ENCODE measurements around the gene PCDHB15. TPM values are rescaled to one million over a fixed set of nuclear protein-coding genes. Genes with fewer than 3 reads are reported as not detected.
"Not testable (repeated sequence)": the region's sequence is repeated elsewhere in the genome, so short reads cannot be mapped to it uniquely, and the experiment has no call there.

PCDHB15 gene
- total RNA-seq, 1 experiment from 2014 or later, result 0.91 TPM

DNA sequence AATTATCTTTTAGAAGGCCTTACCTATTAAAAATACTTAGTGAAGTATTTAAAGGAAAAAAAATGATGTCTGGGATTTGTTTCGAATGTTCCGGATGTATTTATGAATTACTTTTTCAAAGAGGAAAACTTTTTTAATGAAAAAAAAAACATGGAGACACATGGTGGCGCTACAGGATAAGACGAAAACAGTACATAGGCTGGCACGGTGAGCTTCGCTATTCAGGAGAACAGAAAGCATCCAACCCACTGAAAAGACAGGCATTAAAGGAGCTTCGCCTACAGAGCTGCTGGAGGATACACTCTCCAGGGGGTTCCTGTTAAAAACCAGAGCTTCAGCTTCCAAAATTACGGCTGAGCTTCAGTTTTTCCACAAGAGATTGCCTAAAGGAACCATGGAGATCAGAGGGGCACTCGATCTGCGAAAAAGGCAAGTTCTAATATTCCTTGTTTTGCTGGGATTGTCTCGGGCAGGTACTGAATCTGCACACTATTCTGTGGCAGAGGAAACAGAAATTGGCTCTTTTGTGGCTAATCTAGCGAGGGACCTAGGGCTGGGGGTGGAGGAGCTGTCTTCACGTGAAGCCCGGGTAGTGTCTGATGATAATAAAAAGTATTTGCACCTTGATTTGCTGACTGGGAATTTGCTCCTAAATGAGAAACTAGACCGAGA is 21.9 kb upstream of the PCDHB15 start, which contains the start of gene PCDHB14:
PCDHB14 (plus strand) TSS at position 232 of the 672 bp plus-strand sequence; CDS start at position 395, 163 bp downstream.
- no peaks in the 10 kb centered on the region for H3K4me1 Mint-ChIP-seq (ENCODE audit: insufficient read depth, unreplicated experiment)
- peaks cover 23% of the 10 kb centered on the region for H3K9me3 Mint-ChIP-seq (ENCODE audit: unreplicated experiment)
- BruUV-seq (replicated peaks), result TSS peak; percentile 72
- ChIA-PET POLR2A (interaction anchor here (0.5 to 3.5 kb wide), 19 partner anchors 11 to 558 kb away, joined by 3 to 91 read pairs (median 6); partner anchors contain the start of genes DIAPH1, PCDHB10, PCDHGB5 and TAF7), CTCF (interaction anchor here (0.5 to 4.0 kb wide), 69 partner anchors 9 to 699 kb away, joined by 3 to 118 read pairs (median 5); partner anchors contain the start of genes DIAPH1, PCDHA4, PCDHB10 and PCDHB11)
- intact Hi-C loops (cut with micrococcal nuclease), result loop anchor here (1.0 to 10.0 kb wide), 5 partner anchors 139 to 338 kb away; partner anchors contain the start of genes PCDHGA10, PCDHGB7 and PCDHGC3
- TF ChIP-seq, protein P1, sequence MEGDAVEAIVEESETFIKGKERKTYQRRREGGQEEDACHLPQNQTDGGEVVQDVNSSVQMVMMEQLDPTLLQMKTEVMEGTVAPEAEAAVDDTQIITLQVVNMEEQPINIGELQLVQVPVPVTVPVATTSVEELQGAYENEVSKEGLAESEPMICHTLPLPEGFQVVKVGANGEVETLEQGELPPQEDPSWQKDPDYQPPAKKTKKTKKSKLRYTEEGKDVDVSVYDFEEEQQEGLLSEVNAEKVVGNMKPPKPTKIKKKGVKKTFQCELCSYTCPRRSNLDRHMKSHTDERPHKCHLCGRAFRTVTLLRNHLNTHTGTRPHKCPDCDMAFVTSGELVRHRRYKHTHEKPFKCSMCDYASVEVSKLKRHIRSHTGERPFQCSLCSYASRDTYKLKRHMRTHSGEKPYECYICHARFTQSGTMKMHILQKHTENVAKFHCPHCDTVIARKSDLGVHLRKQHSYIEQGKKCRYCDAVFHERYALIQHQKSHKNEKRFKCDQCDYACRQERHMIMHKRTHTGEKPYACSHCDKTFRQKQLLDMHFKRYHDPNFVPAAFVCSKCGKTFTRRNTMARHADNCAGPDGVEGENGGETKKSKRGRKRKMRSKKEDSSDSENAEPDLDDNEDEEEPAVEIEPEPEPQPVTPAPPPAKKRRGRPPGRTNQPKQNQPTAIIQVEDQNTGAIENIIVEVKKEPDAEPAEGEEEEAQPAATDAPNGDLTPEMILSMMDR (IDR thresholded peaks at IDR 0.05; ENCODE audit: unreplicated experiment), result peak; percentile 69
- H3K36me3 Mint-ChIP-seq (ENCODE audit: insufficient read depth, unreplicated experiment), result peaks cover 20% of the 10 kb centered on the region
- H3K27me3 Mint-ChIP-seq (ENCODE audit: insufficient read depth, unreplicated experiment), result no peaks in the 10 kb centered on the region
- peak within 1 kb of the TSS; percentile 84 for H3K4me3 Mint-ChIP-seq (ENCODE audit: unreplicated experiment)
- peak; percentile 79 for DNase-seq (ENCODE audit: unreplicated experiment)
- peak within 1 kb of the TSS; percentile 60 for H3K27ac Mint-ChIP-seq (ENCODE audit: low read depth, unreplicated experiment)

DNA sequence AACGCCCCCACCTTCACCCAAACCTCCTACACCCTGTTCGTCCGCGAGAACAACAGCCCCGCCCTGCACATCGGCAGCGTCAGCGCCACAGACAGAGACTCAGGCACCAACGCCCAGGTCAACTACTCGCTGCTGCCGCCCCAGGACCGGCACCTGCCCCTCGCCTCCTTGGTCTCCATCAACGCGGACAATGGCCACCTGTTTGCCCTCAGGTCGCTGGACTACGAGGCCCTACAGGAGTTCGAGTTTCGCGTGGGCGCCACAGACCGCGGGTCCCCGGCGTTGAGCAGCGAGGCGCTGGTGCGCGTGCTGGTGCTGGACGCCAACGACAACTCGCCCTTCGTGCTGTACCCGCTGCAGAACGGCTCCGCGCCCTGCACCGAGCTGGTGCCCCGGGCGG is 20.4 kb upstream of the PCDHB15 start:
- H3K27ac Mint-ChIP-seq (ENCODE audit: low read depth, unreplicated experiment), result not testable (repeated sequence)

DNA sequence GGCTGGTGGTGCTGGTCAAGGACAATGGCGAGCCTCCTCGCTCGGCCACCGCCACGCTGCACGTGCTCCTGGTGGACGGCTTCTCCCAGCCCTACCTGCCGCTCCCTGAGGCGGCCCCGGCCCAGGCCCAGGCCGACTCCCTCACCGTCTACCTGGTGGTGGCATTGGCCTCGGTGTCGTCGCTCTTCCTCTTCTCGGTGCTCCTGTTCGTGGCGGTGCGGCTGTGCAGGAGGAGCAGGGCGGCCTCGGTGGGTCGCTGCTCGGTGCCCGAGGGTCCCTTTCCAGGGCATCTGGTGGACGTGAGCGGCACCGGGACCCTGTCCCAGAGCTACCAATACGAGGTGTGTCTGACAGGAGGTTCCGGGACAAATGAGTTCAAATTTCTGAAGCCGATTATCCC is 19.8 kb upstream of the PCDHB15 start:
- Mint-ChIP-seq H3K36me3 (ENCODE audit: insufficient read depth, unreplicated experiment) (peaks cover 20% of the 10 kb centered on the region), H3K9me3 (ENCODE audit: unreplicated experiment) (peaks cover 17% of the 10 kb centered on the region)
- intact Hi-C loops (cut with micrococcal nuclease), result loop anchor here (10.0 kb wide), 1 partner anchor 189 kb away; the partner anchor contains the start of genes PCDHGA10 and PCDHGB7
- H3K27me3 Mint-ChIP-seq (ENCODE audit: insufficient read depth, unreplicated experiment); H3K4me3 Mint-ChIP-seq (ENCODE audit: unreplicated experiment); BruUV-seq (replicated peaks); H3K27ac Mint-ChIP-seq (ENCODE audit: low read depth, unreplicated experiment); H3K4me1 Mint-ChIP-seq (ENCODE audit: insufficient read depth, unreplicated experiment); DNase-seq (ENCODE audit: unreplicated experiment): not testable (repeated sequence)
- ChIA-PET CTCF (interaction anchor here (0.6 to 3.6 kb wide), 4 partner anchors 92 to 338 kb away, joined by 3 to 20 read pairs (median 7); partner anchors contain the start of gene TAF7), POLR2A (interaction anchor here (1.0 to 1.5 kb wide), 3 partner anchors 95 to 339 kb away, joined by 3 read pairs; partner anchors contain the start of gene PCDHGC3)

More for the DNA sequence above, 20.4 kb upstream of the PCDHB15 start:
- Mint-ChIP-seq H3K9me3 (ENCODE audit: unreplicated experiment) (peaks cover 22% of the 10 kb centered on the region), H3K36me3 (ENCODE audit: insufficient read depth, unreplicated experiment) (peaks cover 20% of the 10 kb centered on the region)
- not testable (repeated sequence) for H3K27me3 Mint-ChIP-seq (ENCODE audit: insufficient read depth, unreplicated experiment); H3K4me3 Mint-ChIP-seq (ENCODE audit: unreplicated experiment); BruUV-seq (replicated peaks); DNase-seq (ENCODE audit: unreplicated experiment); H3K4me1 Mint-ChIP-seq (ENCODE audit: insufficient read depth, unreplicated experiment)
- ChIA-PET POLR2A (interaction anchor here (2.2 to 3.5 kb wide), 3 partner anchors 334 to 343 kb away, joined by 15 to 91 read pairs (median 46); no protein-coding TSS in a partner anchor), CTCF (interaction anchor here (0.6 to 3.3 kb wide), 7 partner anchors 14 to 821 kb away, joined by 3 to 66 read pairs (median 15); partner anchors contain the start of gene PCDHA4)
- intact Hi-C loops (cut with micrococcal nuclease), result loop anchor here (10.0 kb wide), 1 partner anchor 190 kb away; the partner anchor contains the start of genes PCDHGA10 and PCDHGB7

DNA sequence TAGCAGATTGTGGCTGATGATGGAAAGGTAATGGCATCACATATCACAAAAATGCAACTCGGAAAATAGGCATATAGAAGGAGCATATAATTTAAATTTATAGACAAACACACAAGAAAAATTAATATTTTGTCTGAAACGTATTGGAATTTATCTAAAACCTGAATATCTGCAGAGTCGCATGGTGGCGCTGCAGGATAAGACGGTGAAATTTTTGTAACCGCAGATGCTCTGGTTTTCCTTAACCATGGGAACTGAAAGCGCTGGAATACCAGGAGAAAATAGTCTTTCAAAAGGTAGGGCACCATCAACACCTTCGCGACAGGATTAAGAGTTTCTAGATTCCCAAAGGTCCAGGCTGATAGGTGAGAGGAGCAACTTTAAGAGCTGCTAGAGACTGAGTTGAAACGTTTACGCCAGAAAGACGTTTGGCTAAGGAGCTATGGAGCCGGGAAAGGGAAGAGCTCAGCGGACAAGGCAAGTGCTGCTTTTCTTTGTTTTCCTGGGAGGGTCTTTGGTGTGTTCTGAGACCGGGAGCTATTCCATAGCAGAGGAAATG is 11.0 kb upstream of the PCDHB15 start:
- peaks cover 23% of the 10 kb centered on the region for H3K9me3 Mint-ChIP-seq (ENCODE audit: unreplicated experiment)
- CTCF ChIA-PET, result interaction anchor here (0.8 to 3.1 kb wide), 4 partner anchors 11 to 324 kb away, joined by 3 to 17 read pairs (median 4); partner anchors contain the start of genes PCDHB10 and PCDHB14
- no peaks in the 10 kb centered on the region for H3K27me3 Mint-ChIP-seq (ENCODE audit: insufficient read depth, unreplicated experiment)
- no peak overlapping the region for H3K4me3 Mint-ChIP-seq (ENCODE audit: unreplicated experiment)
- TF ChIP-seq, protein P1 (IDR thresholded peaks at IDR 0.05; ENCODE audit: unreplicated experiment), result no peak
- POLR2A ChIA-PET, result interaction anchor here (2.2 kb wide), 1 partner anchor 11 kb away, joined by 6 read pairs; the partner anchor contains the start of gene PCDHB14
- no peaks in the 10 kb centered on the region for H3K4me1 Mint-ChIP-seq (ENCODE audit: insufficient read depth, unreplicated experiment)
- BruUV-seq (replicated peaks), result no TSS peak
- intact Hi-C loops (cut with micrococcal nuclease), result no loop called here
- H3K27ac Mint-ChIP-seq (ENCODE audit: low read depth, unreplicated experiment), result no peak overlapping the region
- no peak for DNase-seq (ENCODE audit: unreplicated experiment)
- H3K36me3 Mint-ChIP-seq (ENCODE audit: insufficient read depth, unreplicated experiment), result peaks cover 17% of the 10 kb centered on the region

DNA sequence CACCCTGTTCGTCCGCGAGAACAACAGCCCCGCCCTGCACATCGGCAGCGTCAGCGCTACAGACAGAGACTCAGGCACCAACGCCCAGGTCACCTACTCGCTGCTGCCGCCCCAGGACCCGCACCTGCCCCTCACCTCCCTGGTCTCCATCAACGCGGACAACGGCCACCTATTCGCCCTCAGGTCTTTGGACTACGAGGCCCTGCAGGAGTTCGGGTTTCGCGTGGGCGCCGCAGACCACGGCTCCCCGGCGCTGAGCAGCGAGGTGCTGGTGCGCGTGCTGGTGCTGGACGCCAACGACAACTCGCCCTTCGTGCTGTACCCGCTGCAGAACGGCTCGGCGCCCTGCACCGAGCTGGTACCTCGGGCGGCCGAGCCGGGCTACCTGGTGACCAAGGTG is 9.3 kb upstream of the PCDHB15 start:
- H3K27ac Mint-ChIP-seq (ENCODE audit: low read depth, unreplicated experiment); intact Hi-C loops (cut with micrococcal nuclease); BruUV-seq (replicated peaks): not testable (repeated sequence)

More for the DNA sequence above, 9.3 kb upstream of the PCDHB15 start:
- POLR2A ChIA-PET; H3K4me3 Mint-ChIP-seq (ENCODE audit: unreplicated experiment); H3K27me3 Mint-ChIP-seq (ENCODE audit: insufficient read depth, unreplicated experiment); DNase-seq (ENCODE audit: unreplicated experiment); H3K4me1 Mint-ChIP-seq (ENCODE audit: insufficient read depth, unreplicated experiment); CTCF ChIA-PET: not testable (repeated sequence)
- peaks cover 24% of the 10 kb centered on the region for H3K36me3 Mint-ChIP-seq (ENCODE audit: insufficient read depth, unreplicated experiment)
- H3K9me3 Mint-ChIP-seq (ENCODE audit: unreplicated experiment), result peaks cover 39% of the 10 kb centered on the region
